IPS-18a (cell line): ENCODE data around the gene NOM1.
A peak's percentile ranks its signal among the peaks of the same experiment; 100 is the strongest.

ENCODE experiments used
- H3K27ac ChIP-seq: one replicate; pipeline ENCODE4 v1.5.1; 2013; ENCODE audit warnings: low read length
- H3K27me3 ChIP-seq: one replicate; pipeline ENCODE4 v1.6.1; 2013; ENCODE audit warnings: mild to moderate bottlenecking, low read length; ENCODE audit not compliant: control insufficient read depth, insufficient read depth
- H3K36me3 ChIP-seq: one replicate; pipeline ENCODE4 v1.6.1; 2013; ENCODE audit warnings: low read depth, low read length; ENCODE audit not compliant: control insufficient read depth
- H3K4me1 ChIP-seq: one replicate; pipeline ENCODE4 v1.6.1; 2013; ENCODE audit warnings: low read depth, low read length; ENCODE audit not compliant: control insufficient read depth
- H3K4me3 ChIP-seq: one replicate; pipeline ENCODE4 v1.5.1; 2013; ENCODE audit warnings: low read length
- H3K9ac ChIP-seq: one replicate; pipeline ENCODE4 v1.6.1; 2013; ENCODE audit warnings: mild to moderate bottlenecking, low read length, moderate library complexity
- H3K9me3 ChIP-seq: one replicate; pipeline ENCODE4 v1.6.1; 2013; ENCODE audit warnings: low read depth, low read length; ENCODE audit not compliant: control insufficient read depth

Gene NOM1

GRCh38 chr7:157017149-157017548 lies 67.6 kb downstream of the NOM1 start:
- Histone ChIP-seq H3K27me3 (peaks cover 100% of the 10 kb centered on the region), H3K4me1 (peaks cover 32% of the 10 kb centered on the region), H3K27ac (no peak overlapping the region), H3K9me3 (no peaks in the 10 kb centered on the region), H3K4me3 (no peak overlapping the region), H3K36me3 (no peaks in the 10 kb centered on the region), H3K9ac (no peak overlapping the region)

GRCh38 chr7:157017603-157018327 lies 68.3 kb downstream of the NOM1 start:
- Histone ChIP-seq H3K9me3 (no peaks in the 10 kb centered on the region), H3K27me3 (peaks cover 100% of the 10 kb centered on the region), H3K4me1 (peaks cover 32% of the 10 kb centered on the region), H3K4me3 (no peak overlapping the region), H3K9ac (no peak overlapping the region), H3K36me3 (no peaks in the 10 kb centered on the region), H3K27ac (no peak overlapping the region)

- H3K4me1 ChIP-seq, result peaks cover 30% of the 10 kb centered on the region
- H3K4me3 ChIP-seq, result peak overlapping the region; percentile 3
- H3K27ac ChIP-seq, result no peak overlapping the region
- H3K9me3 ChIP-seq, result no peaks in the 10 kb centered on the region
- H3K36me3 ChIP-seq, result no peaks in the 10 kb centered on the region
- H3K9ac ChIP-seq, result no peak overlapping the region
- H3K27me3 ChIP-seq, result peaks cover 100% of the 10 kb centered on the region
Observed at GRCh38 chr7:157018328-157018996, 69.0 kb downstream of the NOM1 start.

- H3K27me3 ChIP-seq, result peaks cover 100% of the 10 kb centered on the region
- H3K9ac ChIP-seq, result no peak overlapping the region
- H3K36me3 ChIP-seq, result no peaks in the 10 kb centered on the region
- no peak overlapping the region for H3K27ac ChIP-seq
- H3K4me3 ChIP-seq, result peak overlapping the region; percentile 3
- H3K9me3 ChIP-seq, result no peaks in the 10 kb centered on the region
- peaks cover 27% of the 10 kb centered on the region for H3K4me1 ChIP-seq
Observed at GRCh38 chr7:157018997-157019608, 69.6 kb downstream of the NOM1 start.

- Histone ChIP-seq H3K36me3 (no peaks in the 10 kb centered on the region), H3K9me3 (no peaks in the 10 kb centered on the region), H3K4me1 (peaks cover 19% of the 10 kb centered on the region), H3K27ac (no peak overlapping the region), H3K27me3 (peaks cover 100% of the 10 kb centered on the region), H3K4me3 (no peak overlapping the region), H3K9ac (no peak overlapping the region)
Observed at GRCh38 chr7:157019718-157020451, 70.4 kb downstream of the NOM1 start.

GRCh38 chr7:157020514-157021070 lies 71.1 kb downstream of the NOM1 start:
- H3K4me3 ChIP-seq, result no peak overlapping the region
- H3K9me3 ChIP-seq, result no peaks in the 10 kb centered on the region
- no peaks in the 10 kb centered on the region for H3K36me3 ChIP-seq
- H3K27me3 ChIP-seq, result peaks cover 100% of the 10 kb centered on the region
- H3K9ac ChIP-seq, result no peak overlapping the region
- H3K4me1 ChIP-seq, result peaks cover 17% of the 10 kb centered on the region
- H3K27ac ChIP-seq, result no peak overlapping the region

- Histone ChIP-seq H3K9me3 (no peaks in the 10 kb centered on the region), H3K27ac (no peak overlapping the region), H3K36me3 (no peaks in the 10 kb centered on the region), H3K27me3 (peaks cover 100% of the 10 kb centered on the region), H3K4me1 (peaks cover 14% of the 10 kb centered on the region), H3K9ac (no peak overlapping the region), H3K4me3 (no peak overlapping the region)
Observed at GRCh38 chr7:157021071-157021870, 71.8 kb downstream of the NOM1 start.

- Histone ChIP-seq H3K9me3 (no peaks in the 10 kb centered on the region), H3K36me3 (no peaks in the 10 kb centered on the region), H3K4me3 (no peak overlapping the region), H3K27me3 (peaks cover 100% of the 10 kb centered on the region), H3K27ac (no peak overlapping the region), H3K9ac (no peak overlapping the region), H3K4me1 (peaks cover 6% of the 10 kb centered on the region)
Observed at GRCh38 chr7:157021871-157022680, 72.6 kb downstream of the NOM1 start.
